GM21381 (cell line): ENCODE measurements around the gene HES4.

Source experiments
- ATAC-seq: cut with Tn5 transposase; IDR thresholded peaks from one replicate; pipeline ENCODE4 v1.9.1; 2021; ENCODE audit warnings: mild to moderate bottlenecking, moderate library complexity; ENCODE audit not compliant: unreplicated experiment

The HES4 gene

DNA sequence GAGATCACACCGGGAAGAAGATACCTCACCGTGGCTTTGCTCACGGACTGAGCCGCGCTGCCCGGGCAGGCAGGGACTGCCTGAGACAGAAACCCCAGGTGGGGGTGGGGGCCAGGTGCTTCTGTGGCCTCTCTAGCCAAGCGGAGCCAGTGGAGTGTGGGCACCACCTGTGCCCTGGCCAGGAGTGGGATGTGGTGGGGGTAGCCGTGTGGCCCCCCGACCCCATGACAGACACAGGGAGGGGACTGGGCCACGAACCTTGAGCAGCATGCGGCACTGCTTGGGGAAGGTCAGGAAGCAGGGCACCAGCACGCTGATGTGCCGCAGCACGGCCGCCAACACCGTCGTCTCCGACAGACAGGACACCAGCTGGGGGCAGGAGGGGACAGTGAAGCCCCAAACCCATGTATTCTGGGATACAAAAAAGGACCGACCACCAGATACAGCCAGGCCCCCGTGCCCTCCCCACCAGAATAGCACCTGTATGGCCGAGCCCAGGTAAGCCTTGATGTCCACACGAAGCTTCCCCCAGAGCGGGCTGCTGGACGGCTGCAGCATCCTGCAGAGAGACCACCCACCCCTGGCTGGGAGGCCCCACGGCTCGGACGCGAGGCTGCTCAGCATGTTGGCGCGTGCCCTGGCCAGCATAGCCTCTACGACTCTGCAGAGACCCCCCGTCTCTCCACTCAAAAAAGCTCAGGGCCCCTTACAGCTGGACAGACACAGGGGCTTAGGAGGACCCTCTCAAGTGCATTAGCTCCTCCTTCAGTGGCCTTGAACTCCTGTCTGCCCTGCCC lies 46.2 kb downstream of the HES4 start:
- ATAC-seq: no peak

DNA sequence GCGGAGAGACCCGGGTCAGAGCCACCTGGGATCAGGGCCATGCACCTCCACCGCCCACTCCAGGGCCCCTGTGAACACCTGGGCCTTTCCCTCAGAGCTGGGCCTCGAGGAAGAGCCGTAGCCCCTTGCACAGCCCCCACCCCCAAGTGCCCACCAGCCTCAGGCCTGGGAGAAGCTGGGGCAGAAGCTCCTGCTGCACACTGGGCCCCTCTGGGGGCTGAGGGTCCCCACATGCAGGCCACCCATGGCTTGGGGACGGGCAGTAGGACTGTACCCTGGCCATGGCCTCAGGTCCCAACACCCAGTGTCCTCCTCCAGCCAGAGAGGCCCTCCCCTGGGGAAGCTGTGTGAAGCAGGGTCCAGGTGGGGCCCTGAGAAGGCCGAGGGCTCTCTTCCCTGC lies 47.3 kb downstream of the HES4 start:
- ATAC-seq: no peak

DNA sequence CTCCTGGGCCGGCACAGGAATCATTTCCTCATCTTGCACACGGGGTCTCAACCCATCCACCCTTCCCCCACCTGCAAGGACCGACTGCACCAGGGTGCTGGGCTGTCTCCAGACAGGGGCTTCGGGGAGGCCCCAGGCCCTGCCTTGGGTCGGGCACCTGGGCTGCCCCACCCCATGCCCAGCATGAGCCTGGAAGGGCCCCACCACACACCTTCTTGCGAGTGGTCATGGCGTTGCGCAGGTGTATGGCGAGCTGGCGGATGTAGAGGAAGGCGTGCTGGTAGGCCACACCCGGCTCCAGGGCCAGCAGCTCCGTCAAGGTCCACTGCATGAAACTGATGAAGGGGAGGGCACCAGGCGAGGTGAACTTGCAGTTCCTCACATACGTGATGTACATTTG lies 47.7 kb downstream of the HES4 start:
- no peak for ATAC-seq

DNA sequence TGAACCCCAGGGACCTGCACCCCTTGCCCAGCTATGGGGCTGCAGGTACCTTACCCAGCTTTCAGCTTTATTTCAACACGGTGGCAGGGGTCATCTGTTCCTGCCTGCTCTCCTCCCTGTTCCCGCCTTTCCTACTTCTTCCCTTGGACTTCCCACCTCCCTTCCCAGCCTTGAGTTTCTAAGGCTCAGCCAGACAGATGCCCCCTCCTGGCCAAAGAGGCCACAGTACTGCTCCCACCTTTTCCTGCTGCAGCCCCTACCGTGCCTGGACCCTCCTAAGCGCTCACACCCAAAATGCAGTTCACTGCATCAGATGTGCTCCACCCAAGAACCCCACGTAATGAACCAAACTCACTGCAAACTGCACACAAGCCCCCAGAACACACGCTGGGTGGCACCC lies 48.5 kb downstream of the HES4 start:
- no peak for ATAC-seq

GRCh38 chr1:950881-951280 lies 49.0 kb downstream of the HES4 start:
- no peak for ATAC-seq

GRCh38 chr1:950268-950667 lies 49.6 kb downstream of the HES4 start:
- ATAC-seq: no peak
